H1 (cell line): Measurements from ENCODE around the gene ADAMTS16. TPM values are rescaled to one million over a fixed set of nuclear protein-coding genes. Genes with fewer than 3 reads are reported as not detected.

Experiments used
- BRCA1 ChIP-seq: IDR thresholded peaks from 2 replicates; pipeline ENCODE4 v1.6.1; 2012; ENCODE audit warnings: low read depth, low read length, improper control_type of control experiment
- CBX5 ChIP-seq: fragments of 300-800, 300-1000 bp; sonication (generic); IDR thresholded peaks from 2 replicates; pipeline ENCODE4 v1.7.1; 2016; ENCODE audit warnings: antibody characterized with exemption, low read length, low read depth
- CHD7 ChIP-seq: fragments of 300-600 bp; sonication (generic); IDR thresholded peaks from 2 replicates; pipeline ENCODE4 v1.7.1; 2012; ENCODE audit warnings: low read length, moderate library complexity, mild to moderate bottlenecking, inconsistent platforms; ENCODE audit not compliant: insufficient replicate concordance
- CTCF ChIP-seq, 3 experiments: IDR thresholded peaks; 1 replicate in 2 of 3; 2 replicates in 1 of 3; pipeline versions ENCODE4 v1.5.1 to v1.6.1; 2011; ENCODE audit warnings: low read length in 3 of 3, mild to moderate bottlenecking in 3 of 3, inconsistent platforms in 2 of 3, low read depth in 1 of 3, moderate library complexity in 1 of 3; ENCODE audit not compliant: insufficient read depth in 1 of 3; ENCODE audit errors: control extremely low read depth in 1 of 3
- KDM1A ChIP-seq: fragments of 200-600, 300-600 bp; sonication (generic); IDR thresholded peaks from 2 replicates; pipeline ENCODE4 v1.7.1; 2016; ENCODE audit warnings: mild to moderate bottlenecking, low read length, borderline replicate concordance
- SP2 ChIP-seq: IDR thresholded peaks from 2 replicates; pipeline ENCODE4 v1.6.1; 2012; ENCODE audit warnings: mild to moderate bottlenecking, low read length, inconsistent platforms
- USF2 ChIP-seq: IDR thresholded peaks from 2 replicates; pipeline ENCODE4 v1.6.1; 2011; ENCODE audit warnings: low read length, improper control_type of control experiment
- polyA plus RNA-seq, 7 experiments: library from polyadenylated mRNA; depleted of rRNA in 3 of 7; stranded (reverse) in 5 of 7; unstranded in 2 of 7; fragments of >200 nt in 5 of 7; fragments of 200-250 nt in 2 of 7; gene quantifications; 1 replicate in 5 of 7; 2 replicates in 1 of 7; 4 replicates in 1 of 7; pipeline versions ENCODE4 v1.2.1 to v1.2.3, GENCODE V29; 2011 to 2013; ENCODE audit warnings: missing spikeins in 2 of 7, mixed read lengths in 2 of 7
- total RNA-seq: library from RNA; stranded (reverse); fragmentation: NEBNext Ultra II Directional; extraction: Animal tissue kit (Norgen Biotek cat#: 25700); gene quantifications from 2 replicates; pipeline ENCODE4 v1.2.1, GENCODE V29; 2021

Gene ADAMTS16
- total and polyA plus RNA-seq, 2 of the 8 experiments (the other 6 are each of a cell fraction or from before 2014, with no cell fraction given), result 3.7 to 16.0 TPM

- TF ChIP-seq CHD7 (no peak), BRCA1 (no peak), CTCF (IDR thresholded peaks at IDR 0.05; ENCODE audit: control extremely low read depth in 1 of 3, insufficient read depth in 1 of 3, low read depth in 1 of 3, low read length in 3 of 3) (no peak), SP2 (no peak), KDM1A (no peak), USF2 (no peak), CBX5 (no peak)
Observed at GRCh38 chr5:5188376-5189050, 48.4 kb downstream of the ADAMTS16 start (continued).
